Measurements from ENCODE around the gene FIZ1.

Gene FIZ1

GRCh38 chr19:55566823-55567222 is 32.5 kb downstream of the FIZ1 start (continued):
- TF ChIP-seq TOX (CRISPR knock-in tag; IDR thresholded peaks at IDR 0.05; ENCODE audit: borderline replicate concordance) (no peak), ZFP30 (CRISPR knock-in tag; IDR thresholded peaks at IDR 0.05) (no peak), ISL1 (CRISPR knock-in tag; IDR thresholded peaks at IDR 0.05) (no peak), GLIS3 (CRISPR knock-in tag; IDR thresholded peaks at IDR 0.05) (no peak), SNAI2 (CRISPR knock-in tag; IDR thresholded peaks at IDR 0.05) (no peak), TCF4 (CRISPR knock-in tag; IDR thresholded peaks at IDR 0.05; ENCODE audit: borderline replicate concordance) (no peak), OSR1 (CRISPR knock-in tag; IDR thresholded peaks at IDR 0.05) (no peak), PPARA (CRISPR knock-in tag; IDR thresholded peaks at IDR 0.05; ENCODE audit: borderline replicate concordance) (no peak), ZFP3 (CRISPR knock-in tag; IDR thresholded peaks at IDR 0.05) (no peak), CSRNP3 (CRISPR knock-in tag; IDR thresholded peaks at IDR 0.05) (no peak), BACH2 (CRISPR knock-in tag; IDR thresholded peaks at IDR 0.05; ENCODE audit: borderline replicate concordance) (no peak), ARNTL (CRISPR knock-in tag; IDR thresholded peaks at IDR 0.05; ENCODE audit: borderline replicate concordance, low read depth) (no peak)
- TF ChIP-seq, protein P1, sequence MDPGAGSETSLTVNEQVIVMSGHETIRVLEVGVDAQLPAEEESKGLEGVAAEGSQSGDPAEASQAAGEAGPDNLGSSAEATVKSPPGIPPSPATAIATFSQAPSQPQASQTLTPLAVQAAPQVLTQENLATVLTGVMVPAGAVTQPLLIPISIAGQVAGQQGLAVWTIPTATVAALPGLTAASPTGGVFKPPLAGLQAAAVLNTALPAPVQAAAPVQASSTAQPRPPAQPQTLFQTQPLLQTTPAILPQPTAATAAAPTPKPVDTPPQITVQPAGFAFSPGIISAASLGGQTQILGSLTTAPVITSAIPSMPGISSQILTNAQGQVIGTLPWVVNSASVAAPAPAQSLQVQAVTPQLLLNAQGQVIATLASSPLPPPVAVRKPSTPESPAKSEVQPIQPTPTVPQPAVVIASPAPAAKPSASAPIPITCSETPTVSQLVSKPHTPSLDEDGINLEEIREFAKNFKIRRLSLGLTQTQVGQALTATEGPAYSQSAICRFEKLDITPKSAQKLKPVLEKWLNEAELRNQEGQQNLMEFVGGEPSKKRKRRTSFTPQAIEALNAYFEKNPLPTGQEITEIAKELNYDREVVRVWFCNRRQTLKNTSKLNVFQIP (CRISPR knock-in tag; IDR thresholded peaks at IDR 0.05; ENCODE audit: borderline replicate concordance, low read depth), result no peak

GRCh38 chr19:55563261-55563690 is 36.0 kb downstream of the FIZ1 start:
- peak; percentile 82 for ATAC-seq
- no peak for TF ChIP-seq ZFP3 (CRISPR knock-in tag; IDR thresholded peaks at IDR 0.05)
- TF ChIP-seq OSR1 (CRISPR knock-in tag; IDR thresholded peaks at IDR 0.05), result no peak
- TF ChIP-seq TOX (CRISPR knock-in tag; IDR thresholded peaks at IDR 0.05; ENCODE audit: borderline replicate concordance), result no peak
- no peak for TF ChIP-seq PATZ1 (CRISPR knock-in tag; IDR thresholded peaks at IDR 0.05; ENCODE audit: borderline replicate concordance)
- no peak for TF ChIP-seq ZNF8 (CRISPR knock-in tag; IDR thresholded peaks at IDR 0.05)

- TF ChIP-seq CSDC2 (CRISPR knock-in tag; IDR thresholded peaks at IDR 0.05) (no peak), CREB5 (CRISPR knock-in tag; IDR thresholded peaks at IDR 0.05; ENCODE audit: low read depth) (no peak), ISL1 (CRISPR knock-in tag; IDR thresholded peaks at IDR 0.05) (no peak), ZC3H10 (CRISPR knock-in tag; IDR thresholded peaks at IDR 0.05) (no peak), RARB (CRISPR knock-in tag; IDR thresholded peaks at IDR 0.05) (no peak), PATZ1 (CRISPR knock-in tag; IDR thresholded peaks at IDR 0.05; ENCODE audit: borderline replicate concordance) (no peak), OSR1 (CRISPR knock-in tag; IDR thresholded peaks at IDR 0.05) (no peak), PPARA (CRISPR knock-in tag; IDR thresholded peaks at IDR 0.05; ENCODE audit: borderline replicate concordance) (no peak), TSHZ2 (CRISPR knock-in tag; IDR thresholded peaks at IDR 0.05) (no peak), ZNF70 (CRISPR knock-in tag; IDR thresholded peaks at IDR 0.05) (no peak), SNAI2 (CRISPR knock-in tag; IDR thresholded peaks at IDR 0.05) (no peak), ZFP30 (CRISPR knock-in tag; IDR thresholded peaks at IDR 0.05) (no peak), ZFP3 (CRISPR knock-in tag; IDR thresholded peaks at IDR 0.05) (no peak), CSRNP3 (CRISPR knock-in tag; IDR thresholded peaks at IDR 0.05) (no peak), GLIS3 (CRISPR knock-in tag; IDR thresholded peaks at IDR 0.05) (no peak)
- TF ChIP-seq, protein P1 (CRISPR knock-in tag; IDR thresholded peaks at IDR 0.05; ENCODE audit: borderline replicate concordance, low read depth), result no peak
- no peak for ATAC-seq
Observed at GRCh38 chr19:55559684-55560083, 39.6 kb downstream of the FIZ1 start.

Measured in SK-N-SH treated with all-trans-retinoic acid at 6 μM for 48 hours (cell line).